OCI-LY7 (cell line): Measurements from ENCODE around the gene XRCC4.

Experiments used
- CTCF ChIP-seq: fragments of 200-600 bp; sonication (generic); conservative IDR thresholded peaks from 2 replicates; pipeline ENCODE4 v1.5.1; 2014; ENCODE audit warnings: mild to moderate bottlenecking, antibody characterized with exemption, low read length, moderate library complexity, mixed read lengths
- EZH2phosphoT487 ChIP-seq: fragments of 200-600 bp; sonication (generic); IDR thresholded peaks from 2 replicates; pipeline ENCODE4 v1.6.1; 2018; ENCODE audit warnings: low read depth, borderline replicate concordance, mild to moderate bottlenecking, mixed run types, antibody characterized with exemption, low read length, moderate library complexity, mixed read lengths

GRCh38 chr5:83104021-83104420 lies 26.7 kb downstream of the XRCC4 start:
- TF ChIP-seq EZH2phosphoT487 (no peak), CTCF (no peak)
